ENCODE measurements around the gene SUN1. TPM values are rescaled to one million over a fixed set of nuclear protein-coding genes. Genes with fewer than 3 reads are reported as not detected.

SUN1 gene
- total RNA-seq, 2 donors from 2014 or later = 89.7 to 97.5 TPM

DNA sequence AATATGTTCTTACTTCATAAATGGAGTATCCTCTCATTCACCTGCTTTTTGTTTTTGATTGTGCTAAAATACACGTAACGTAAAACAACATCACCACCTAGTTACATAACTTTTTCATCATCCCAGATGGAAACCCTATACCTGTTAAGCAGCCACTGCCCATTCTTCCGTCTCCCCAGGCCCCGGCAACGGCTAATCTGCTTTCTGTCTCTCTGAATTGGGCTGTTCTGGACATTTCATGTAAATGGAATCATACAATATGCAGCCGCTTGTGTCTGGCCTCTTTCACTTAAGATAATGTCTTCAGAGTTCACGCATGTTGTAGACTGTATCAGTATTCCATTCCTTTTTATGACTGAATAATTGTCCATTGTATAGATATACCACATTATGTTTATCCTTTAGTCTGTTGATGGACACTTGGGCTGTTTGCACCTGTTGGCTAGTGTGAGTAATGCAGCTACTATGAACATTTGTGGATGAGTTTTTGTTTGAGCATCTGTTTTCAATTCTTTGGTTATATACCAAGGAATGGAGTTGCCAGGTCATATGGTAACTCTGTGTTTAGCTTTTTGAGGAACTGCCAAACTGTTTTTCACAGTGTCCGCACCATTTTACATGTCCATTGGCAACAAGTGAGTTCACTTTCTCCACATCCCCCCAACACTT lies 14.1 kb upstream of the SUN1 start:
- H3K36me3 Mint-ChIP-seq (ENCODE audit: low read depth) = no peaks in the 10 kb centered on the region
- peak overlapping the region; percentile 94 for H3K4me3 Mint-ChIP-seq
- H3K27ac Mint-ChIP-seq = peak overlapping the region; percentile 91
- H3K27me3 Mint-ChIP-seq = no peaks in the 10 kb centered on the region
- H3K4me1 Mint-ChIP-seq = peaks cover 54% of the 10 kb centered on the region
- ATAC-seq (no peak), DNase-seq (no peak)
- H3K9me3 ChIP-seq (ENCODE audit: control insufficient read depth, low read length, poor library complexity, severe bottlenecking) = no peaks in the 10 kb centered on the region

DNA sequence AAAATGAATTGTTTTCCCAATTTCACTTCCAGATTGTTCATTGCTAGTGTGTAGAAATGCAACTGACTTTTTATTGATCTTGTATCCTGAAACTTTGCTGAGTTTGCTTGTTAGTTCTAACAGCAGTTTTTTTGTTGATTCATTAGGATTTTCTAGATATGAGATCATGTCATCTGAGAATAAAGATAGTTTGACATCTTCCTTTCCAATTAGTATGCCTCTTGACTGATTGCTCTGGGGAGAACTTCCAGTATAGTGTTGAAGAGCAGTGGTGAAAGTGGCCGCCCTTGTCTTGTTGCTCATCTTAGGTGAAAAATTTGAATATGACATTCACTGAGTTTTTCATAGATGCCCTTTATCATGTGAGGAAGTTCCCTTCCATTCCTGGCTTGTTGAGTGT lies 11.9 kb upstream of the SUN1 start:
- H3K27ac Mint-ChIP-seq = no peak overlapping the region
- H3K9me3 ChIP-seq (ENCODE audit: control insufficient read depth, low read length, poor library complexity, severe bottlenecking) = no peaks in the 10 kb centered on the region
- peaks cover 55% of the 10 kb centered on the region for H3K4me1 Mint-ChIP-seq
- no peaks in the 10 kb centered on the region for H3K36me3 Mint-ChIP-seq (ENCODE audit: low read depth)
- no peak for DNase-seq
- no peak overlapping the region for H3K4me3 Mint-ChIP-seq
- no peaks in the 10 kb centered on the region for H3K27me3 Mint-ChIP-seq
- ATAC-seq = no peak

DNA sequence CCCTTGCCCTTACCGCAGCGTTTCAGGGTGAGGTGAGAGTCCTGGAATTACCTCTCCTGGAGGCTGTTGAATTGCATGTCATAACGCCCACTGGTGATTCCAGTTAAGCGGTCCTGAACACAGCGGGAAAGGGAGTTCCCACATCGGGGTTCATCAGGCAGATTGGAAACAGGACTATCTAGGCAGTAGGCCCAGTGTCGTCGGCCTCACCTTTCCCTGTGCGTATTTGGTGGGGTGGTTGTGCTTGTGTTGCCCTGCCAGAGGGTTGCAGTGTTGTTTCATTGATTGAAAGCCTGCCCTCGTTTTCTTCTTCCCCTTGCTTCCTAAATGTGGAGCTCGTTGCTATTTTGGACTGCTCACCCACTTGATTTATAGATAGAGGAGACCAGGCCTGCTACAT lies 10.6 kb upstream of the SUN1 start:
- no peaks in the 10 kb centered on the region for H3K27me3 Mint-ChIP-seq
- no peak overlapping the region for H3K4me3 Mint-ChIP-seq
- H3K36me3 Mint-ChIP-seq (ENCODE audit: low read depth) = no peaks in the 10 kb centered on the region
- H3K9me3 ChIP-seq (ENCODE audit: control insufficient read depth, low read length, poor library complexity, severe bottlenecking) = no peaks in the 10 kb centered on the region
- ATAC-seq (no peak), DNase-seq (no peak)
- peaks cover 58% of the 10 kb centered on the region for H3K4me1 Mint-ChIP-seq
- no peak overlapping the region for H3K27ac Mint-ChIP-seq

GRCh38 chr7:822692-823276 lies 9.5 kb upstream of the SUN1 start:
- H3K27ac Mint-ChIP-seq = peak overlapping the region; percentile 70
- no peaks in the 10 kb centered on the region for H3K9me3 ChIP-seq (ENCODE audit: control insufficient read depth, low read length, poor library complexity, severe bottlenecking)
- no peaks in the 10 kb centered on the region for H3K27me3 Mint-ChIP-seq
- peaks cover 53% of the 10 kb centered on the region for H3K4me1 Mint-ChIP-seq
- no peak for DNase-seq
- no peak for ATAC-seq
- H3K4me3 Mint-ChIP-seq = no peak overlapping the region
- no peaks in the 10 kb centered on the region for H3K36me3 Mint-ChIP-seq (ENCODE audit: low read depth)

DNA sequence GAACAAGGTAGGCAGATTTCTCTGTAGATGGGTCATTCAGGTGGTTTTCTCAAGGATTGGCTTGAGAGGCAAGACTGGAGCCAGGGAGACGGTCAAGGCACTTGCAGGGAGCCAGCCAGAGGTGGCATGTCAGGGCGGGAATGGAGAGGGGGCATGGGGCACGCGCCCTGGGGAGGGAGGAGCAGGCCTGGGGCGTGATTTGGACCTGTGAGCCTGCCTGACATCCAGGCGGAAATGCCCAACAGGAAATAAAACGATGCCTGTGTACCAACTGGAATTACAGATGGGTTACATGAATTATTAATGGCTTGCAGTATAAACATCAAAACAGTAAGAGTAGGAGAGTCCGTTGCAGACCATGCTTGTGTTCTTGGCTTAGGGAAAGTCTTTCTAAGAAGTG lies 8.6 kb upstream of the SUN1 start:
- peak overlapping the region; percentile 70 for H3K27ac Mint-ChIP-seq
- H3K4me1 Mint-ChIP-seq = peaks cover 45% of the 10 kb centered on the region
- ATAC-seq (no peak), DNase-seq (no peak)
- no peaks in the 10 kb centered on the region for H3K36me3 Mint-ChIP-seq (ENCODE audit: low read depth)
- H3K4me3 Mint-ChIP-seq = no peak overlapping the region
- H3K27me3 Mint-ChIP-seq = no peaks in the 10 kb centered on the region
- H3K9me3 ChIP-seq (ENCODE audit: control insufficient read depth, low read length, poor library complexity, severe bottlenecking) = no peaks in the 10 kb centered on the region

DNA sequence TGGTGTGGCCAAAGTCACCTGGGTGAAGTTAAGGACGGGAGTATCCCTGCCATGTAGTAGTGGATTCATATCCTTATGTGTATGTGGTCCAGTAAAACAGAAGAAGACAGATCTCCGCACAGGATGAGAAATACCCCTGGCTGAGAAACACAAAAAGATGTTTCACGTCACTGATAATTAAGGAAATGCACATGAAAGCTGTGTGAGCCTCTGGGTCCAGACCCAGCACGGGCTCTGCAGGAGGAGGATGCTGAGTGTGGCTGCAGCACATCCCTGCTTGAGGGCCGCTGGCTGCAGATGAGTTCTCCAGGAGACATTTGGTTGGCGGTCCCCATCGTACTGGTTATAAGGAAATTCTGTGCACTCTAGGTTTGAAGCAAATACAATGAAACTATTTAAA lies 8.2 kb upstream of the SUN1 start:
- no peak overlapping the region for H3K4me3 Mint-ChIP-seq
- H3K9me3 ChIP-seq (ENCODE audit: control insufficient read depth, low read length, poor library complexity, severe bottlenecking) = no peaks in the 10 kb centered on the region
- peak overlapping the region; percentile 70 for H3K27ac Mint-ChIP-seq
- ATAC-seq (no peak), DNase-seq (no peak)
- H3K36me3 Mint-ChIP-seq (ENCODE audit: low read depth) = no peaks in the 10 kb centered on the region
- no peaks in the 10 kb centered on the region for H3K27me3 Mint-ChIP-seq
- H3K4me1 Mint-ChIP-seq = peaks cover 48% of the 10 kb centered on the region

GRCh38 chr7:824664-825063 lies 7.6 kb upstream of the SUN1 start:
- peaks cover 44% of the 10 kb centered on the region for H3K4me1 Mint-ChIP-seq
- ATAC-seq (no peak), DNase-seq (no peak)
- no peaks in the 10 kb centered on the region for H3K36me3 Mint-ChIP-seq (ENCODE audit: low read depth)
- H3K27me3 Mint-ChIP-seq = no peaks in the 10 kb centered on the region
- no peaks in the 10 kb centered on the region for H3K9me3 ChIP-seq (ENCODE audit: control insufficient read depth, low read length, poor library complexity, severe bottlenecking)
- no peak overlapping the region for H3K4me3 Mint-ChIP-seq
- no peak overlapping the region for H3K27ac Mint-ChIP-seq

GRCh38 chr7:825386-825785 lies 6.9 kb upstream of the SUN1 start:
- Mint-ChIP-seq H3K36me3 (ENCODE audit: low read depth) (no peaks in the 10 kb centered on the region), H3K27me3 (no peaks in the 10 kb centered on the region), H3K27ac (no peak overlapping the region), H3K4me3 (no peak overlapping the region), H3K4me1 (peaks cover 43% of the 10 kb centered on the region)
- ATAC-seq (no peak), DNase-seq (no peak)
- H3K9me3 ChIP-seq (ENCODE audit: control insufficient read depth, low read length, poor library complexity, severe bottlenecking) = no peaks in the 10 kb centered on the region

- DNase-seq (no peak), ATAC-seq (no peak)
- no peaks in the 10 kb centered on the region for H3K9me3 ChIP-seq (ENCODE audit: control insufficient read depth, low read length, poor library complexity, severe bottlenecking)
- H3K27ac Mint-ChIP-seq = peak overlapping the region; percentile 27
- H3K4me3 Mint-ChIP-seq = no peak overlapping the region
- H3K27me3 Mint-ChIP-seq = no peaks in the 10 kb centered on the region
- no peaks in the 10 kb centered on the region for H3K36me3 Mint-ChIP-seq (ENCODE audit: low read depth)
- peaks cover 44% of the 10 kb centered on the region for H3K4me1 Mint-ChIP-seq
These were observed 5.9 kb upstream of the SUN1 start for GRCh38 chr7:826230-826917.

DNA sequence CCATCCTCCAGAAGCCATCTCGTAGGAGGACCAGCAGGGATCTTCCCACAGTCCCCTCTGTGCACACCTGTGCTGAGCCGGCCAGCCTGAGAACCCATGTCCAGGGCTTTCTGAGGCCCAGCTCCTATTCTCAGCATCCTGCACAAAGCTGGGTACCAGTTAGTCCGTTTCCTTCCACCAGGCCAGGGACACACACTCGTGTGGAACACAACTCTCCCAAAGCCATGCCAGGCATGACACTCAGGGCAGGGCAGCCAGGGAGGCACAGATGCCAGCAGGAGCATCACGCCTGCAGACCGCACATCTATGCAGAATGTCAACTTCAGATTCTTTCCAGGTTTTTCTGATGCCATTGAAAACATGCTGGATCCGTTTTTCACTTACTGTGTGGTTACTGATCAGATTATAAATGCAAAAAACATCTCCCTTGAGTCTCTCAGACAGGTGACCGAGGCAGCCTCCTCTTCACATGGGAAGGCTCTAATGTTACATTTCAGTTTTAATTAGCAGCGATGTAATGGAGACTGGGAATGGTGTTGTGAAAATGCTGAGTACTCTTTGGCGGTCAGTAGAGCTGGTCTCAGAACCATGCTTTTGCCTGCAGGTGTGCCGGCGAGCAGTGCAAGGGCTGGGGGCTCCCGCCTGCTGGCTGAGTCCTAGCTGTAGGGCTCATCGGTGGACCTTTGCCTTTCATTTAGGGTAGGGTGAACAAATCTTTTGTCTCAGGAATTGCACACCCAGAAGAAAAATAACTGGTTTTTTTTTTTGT lies 3.3 kb upstream of the SUN1 start:
- no peaks in the 10 kb centered on the region for H3K36me3 Mint-ChIP-seq (ENCODE audit: low read depth)
- peak overlapping the region; percentile 95 for H3K27ac Mint-ChIP-seq
- no peaks in the 10 kb centered on the region for H3K27me3 Mint-ChIP-seq
- H3K4me1 Mint-ChIP-seq = peaks cover 38% of the 10 kb centered on the region
- H3K4me3 Mint-ChIP-seq = no peak overlapping the region
- no peaks in the 10 kb centered on the region for H3K9me3 ChIP-seq (ENCODE audit: control insufficient read depth, low read length, poor library complexity, severe bottlenecking)
- DNase-seq = no peak
- ATAC-seq = no peak

DNA sequence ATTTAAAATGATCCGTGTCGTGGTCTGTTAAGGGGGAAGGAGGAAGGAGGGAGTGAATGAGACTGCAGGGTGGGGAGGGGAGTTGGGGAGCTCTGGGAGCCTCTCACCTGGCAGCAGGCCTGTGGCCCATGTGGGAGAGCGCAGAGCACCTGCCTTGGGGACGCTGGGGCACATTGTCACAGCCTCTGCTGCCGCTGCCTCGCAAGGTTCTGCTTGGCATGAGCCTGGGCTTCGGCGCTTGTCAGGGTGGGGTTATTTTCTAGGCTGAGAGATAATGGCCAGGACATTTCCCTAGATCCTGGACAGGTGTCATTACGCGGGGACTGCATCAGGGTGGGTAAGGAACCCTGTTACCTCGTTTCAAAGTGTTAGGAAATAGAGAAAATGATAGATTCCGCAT lies 2.2 kb upstream of the SUN1 start:
- Mint-ChIP-seq H3K4me1 (peaks cover 33% of the 10 kb centered on the region), H3K36me3 (ENCODE audit: low read depth) (no peaks in the 10 kb centered on the region), H3K4me3 (peak overlapping the region; percentile 78), H3K27ac (peak overlapping the region; percentile 95), H3K27me3 (no peaks in the 10 kb centered on the region)
- H3K9me3 ChIP-seq (ENCODE audit: control insufficient read depth, low read length, poor library complexity, severe bottlenecking) = no peaks in the 10 kb centered on the region
- ATAC-seq (no peak), DNase-seq (no peak)

DNA sequence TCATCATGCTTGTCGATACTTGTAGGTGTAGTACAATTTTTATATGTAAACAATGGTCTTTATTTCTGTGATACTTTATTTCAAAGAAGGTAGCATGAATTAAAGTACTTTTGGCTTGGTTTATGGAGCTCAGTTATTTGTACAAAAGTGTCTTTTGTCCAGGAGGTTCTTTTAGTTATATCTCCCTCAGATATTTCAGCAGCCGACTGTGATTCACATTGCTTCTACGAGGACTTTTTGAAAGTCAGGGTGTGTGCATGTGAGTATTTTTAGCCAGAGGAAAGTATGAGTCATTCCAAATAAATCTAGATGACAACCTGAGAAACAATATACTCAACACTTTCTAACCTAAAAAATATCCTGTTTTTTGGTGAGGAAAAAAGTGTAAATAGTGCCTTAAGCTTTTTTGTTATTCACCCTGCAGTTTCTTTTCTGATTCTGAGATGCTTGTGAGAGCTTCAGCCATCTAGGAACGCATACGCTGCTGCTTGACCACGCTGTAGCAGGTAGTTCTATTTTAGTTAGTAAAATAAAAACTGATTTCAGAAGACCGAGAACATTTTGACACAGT lies 595 bp upstream of the SUN1 start:
- H3K27me3 Mint-ChIP-seq = no peaks in the 10 kb centered on the region
- peaks cover 34% of the 10 kb centered on the region for H3K4me1 Mint-ChIP-seq
- peak; percentile 36 for ATAC-seq
- H3K4me3 Mint-ChIP-seq = peak overlapping the region; percentile 87
- no peaks in the 10 kb centered on the region for H3K9me3 ChIP-seq (ENCODE audit: control insufficient read depth, low read length, poor library complexity, severe bottlenecking)
- no peak for DNase-seq
- H3K36me3 Mint-ChIP-seq (ENCODE audit: low read depth) = no peaks in the 10 kb centered on the region
- peak overlapping the region; percentile 95 for H3K27ac Mint-ChIP-seq

DNA sequence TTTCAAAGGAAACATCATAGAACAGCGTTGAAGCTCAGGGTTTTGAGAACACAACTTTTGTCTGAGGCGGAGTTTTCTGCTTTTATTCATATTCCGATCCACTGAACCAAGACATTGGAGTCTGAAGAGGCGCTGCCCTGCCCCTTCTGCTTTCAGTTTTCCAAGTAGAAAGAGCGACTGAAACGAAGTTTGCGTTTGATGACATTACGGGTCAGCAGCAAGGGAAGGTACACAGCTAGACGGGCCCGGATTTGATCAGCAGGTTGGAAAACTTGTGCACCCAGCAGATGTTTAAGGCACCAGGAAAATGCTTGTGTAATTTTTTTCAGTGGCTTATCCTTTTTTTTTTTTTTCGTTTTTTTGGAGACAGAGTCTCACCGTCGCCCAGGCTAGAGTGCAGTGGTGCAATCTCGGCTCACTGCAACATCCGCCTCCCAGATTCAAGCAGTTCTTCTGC lies 720 bp downstream of the SUN1 start:
- H3K36me3 Mint-ChIP-seq (ENCODE audit: low read depth) = no peaks in the 10 kb centered on the region
- ATAC-seq = no peak
- peak overlapping the region; percentile 95 for H3K27ac Mint-ChIP-seq
- no peak for DNase-seq
- H3K9me3 ChIP-seq (ENCODE audit: control insufficient read depth, low read length, poor library complexity, severe bottlenecking) = no peaks in the 10 kb centered on the region
- peaks cover 38% of the 10 kb centered on the region for H3K4me1 Mint-ChIP-seq
- H3K4me3 Mint-ChIP-seq = peak overlapping the region; percentile 87
- no peaks in the 10 kb centered on the region for H3K27me3 Mint-ChIP-seq
